GM23248 (cell line): ENCODE data around the gene CATSPER1. TPM values are rescaled to one million over a fixed set of nuclear protein-coding genes. Genes with fewer than 3 reads are reported as not detected.
A peak's percentile ranks its signal among the peaks of the same experiment; 100 is the strongest.

Experiments
- DNase-seq: peaks from one replicate; pipeline ENCODE4 v3.0.0-alpha.2; 2015
- H2AFZ ChIP-seq: fragments of 200-600 bp; sonication (generic); 2 replicates; pipeline ENCODE4 v1.6.1; 2016; ENCODE audit warnings: antibody characterized with exemption
- H3F3A ChIP-seq: fragments of 200-600 bp; sonication (generic); 2 replicates; pipeline ENCODE4 v1.6.1; 2016; ENCODE audit warnings: mild to moderate bottlenecking, antibody characterized with exemption, mixed run types; ENCODE audit not compliant: insufficient read depth
- H3K27ac ChIP-seq: fragments of 200-600 bp; sonication (generic); 2 replicates; pipeline ENCODE4 v1.5.1; 2016; ENCODE audit warnings: mild to moderate bottlenecking
- H3K27me3 ChIP-seq: fragments of 200-600 bp; sonication (generic); replicated peaks from 2 replicates; pipeline ENCODE4 v1.6.1; 2016; ENCODE audit warnings: mild to moderate bottlenecking; ENCODE audit not compliant: insufficient read depth
- H3K36me3 ChIP-seq: fragments of 200-600 bp; sonication (generic); 2 replicates; pipeline ENCODE4 v1.6.1; 2016; ENCODE audit warnings: low read depth, mild to moderate bottlenecking
- H3K4me1 ChIP-seq: fragments of 200-600 bp; sonication (generic); 2 replicates; pipeline ENCODE4 v1.6.1; 2016; ENCODE audit warnings: mild to moderate bottlenecking; ENCODE audit not compliant: insufficient read depth
- H3K4me2 ChIP-seq: fragments of 200-600 bp; sonication (generic); one replicate; pipeline ENCODE4 v1.6.1; 2016; ENCODE audit warnings: mild to moderate bottlenecking; ENCODE audit not compliant: unreplicated experiment
- H3K4me3 ChIP-seq: fragments of 200-600 bp; sonication (generic); 2 replicates; pipeline ENCODE4 v1.5.1; 2016; ENCODE audit warnings: mild to moderate bottlenecking
- H3K79me2 ChIP-seq: fragments of 200-600 bp; sonication (generic); 2 replicates; pipeline ENCODE4 v1.6.1; 2016; ENCODE audit warnings: mild to moderate bottlenecking; ENCODE audit not compliant: insufficient read depth
- H3K9ac ChIP-seq: fragments of 200-600 bp; sonication (generic); 2 replicates; pipeline ENCODE4 v1.6.1; 2016; ENCODE audit warnings: mild to moderate bottlenecking
- H3K9me2 ChIP-seq: fragments of 200-600 bp; sonication (generic); 2 replicates; pipeline ENCODE4 v1.6.1; 2016; ENCODE audit warnings: mixed run types, mild to moderate bottlenecking, moderate library complexity; ENCODE audit not compliant: insufficient read depth
- H3K9me3 ChIP-seq: fragments of 200-600 bp; sonication (generic); one replicate; pipeline ENCODE4 v1.6.1; 2017; ENCODE audit warnings: low read depth
- H4K20me1 ChIP-seq: fragments of 200-600 bp; sonication (generic); 2 replicates; pipeline ENCODE4 v1.6.0; 2016; ENCODE audit not compliant: insufficient read depth
- EZH2 ChIP-seq: fragments of 200-600 bp; sonication (generic); IDR thresholded peaks from 2 replicates; pipeline ENCODE4 v1.6.1; 2018; ENCODE audit warnings: antibody characterized with exemption, mild to moderate bottlenecking; ENCODE audit not compliant: insufficient read depth, poor library complexity, severe bottlenecking
- EZH2phosphoT487 ChIP-seq: fragments of 200-600 bp; sonication (generic); IDR thresholded peaks from 2 replicates; pipeline ENCODE4 v1.6.1; 2018; ENCODE audit warnings: antibody characterized with exemption, moderate library complexity, mild to moderate bottlenecking, low read depth; ENCODE audit not compliant: insufficient read depth
- WGBS, 2 experiments: methylation state at CpG; one replicate each; pipeline ENCODE4 v1.1.6; 2015 to 2017; ENCODE audit warnings: low lambda C conversion rate in 2 of 2, low coverage in 1 of 2; ENCODE audit errors: missing lambda C conversion rate in 2 of 2; 5-methylcytosine and 5-hydroxymethylcytosine counted together
- in situ Hi-C: fragments of 300-500 bp; cut with MboI; formaldehyde crosslinking; loops from 2 replicates; pipeline ENCODE4 v1.15.0; 2020
- polyA plus RNA-seq: library from polyadenylated mRNA; unstranded; fragments of >200 nt; fragmentation: Nextera tagmentation; extraction: Ambion mirVana; gene quantifications from 2 replicates; pipeline ENCODE4 v1.2.1, GENCODE V29; 2016
- total RNA-seq: library from RNA; depleted of rRNA; stranded (reverse); fragments of >200 nt; shearing (Covaris generic); gene quantifications from 2 replicates; pipeline ENCODE4 v1.2.3, GENCODE V29; 2014

CATSPER1 gene
- total and polyA plus RNA-seq, 2 experiments from 2014 or later = 1.7 TPM; not detected in 1

GRCh38 chr11:66064571-66064970 lies 38.3 kb upstream of the CATSPER1 start:
- peaks cover 67% of the 10 kb centered on the region for H3K79me2 ChIP-seq
- H3K9me2 ChIP-seq = no peaks in the 10 kb centered on the region
- H3K9ac ChIP-seq = no peak overlapping the region
- no peak overlapping the region for H3K27ac ChIP-seq
- no peaks in the 10 kb centered on the region for H4K20me1 ChIP-seq
- H3K4me3 ChIP-seq = no peak overlapping the region
- H3K9me3 ChIP-seq = no peaks in the 10 kb centered on the region
- TF ChIP-seq EZH2 (no peak), EZH2phosphoT487 (no peak)
- WGBS, 2 experiments = 93 to 98% methylated on average over 1 of the region's 1 CpG
- H3F3A ChIP-seq = peaks cover 88% of the 10 kb centered on the region
- in situ Hi-C loops = no loop called here
- no peak overlapping the region for H3K4me2 ChIP-seq
- no peaks in the 10 kb centered on the region for H3K27me3 ChIP-seq
- peaks cover 72% of the 10 kb centered on the region for H3K36me3 ChIP-seq
- no peak overlapping the region for H2AFZ ChIP-seq
- H3K4me1 ChIP-seq = peaks cover 12% of the 10 kb centered on the region
- DNase-seq = no peak

GRCh38 chr11:66063900-66064299 lies 37.6 kb upstream of the CATSPER1 start:
- 91 to 96% methylated on average over 2 of the region's 2 CpGs for WGBS, 2 experiments
- Histone ChIP-seq H3K79me2 (peaks cover 73% of the 10 kb centered on the region), H2AFZ (no peak overlapping the region), H3K27ac (no peak overlapping the region), H3K27me3 (no peaks in the 10 kb centered on the region), H3K4me3 (no peak overlapping the region), H3K9me3 (no peaks in the 10 kb centered on the region), H3K4me2 (no peak overlapping the region), H4K20me1 (no peaks in the 10 kb centered on the region), H3K36me3 (peaks cover 75% of the 10 kb centered on the region), H3K9ac (no peak overlapping the region), H3F3A (peaks cover 85% of the 10 kb centered on the region), H3K4me1 (peaks cover 5% of the 10 kb centered on the region), H3K9me2 (no peaks in the 10 kb centered on the region)
- in situ Hi-C loops = no loop called here
- TF ChIP-seq EZH2phosphoT487 = no peak
- no peak for TF ChIP-seq EZH2
- no peak for DNase-seq

- Histone ChIP-seq H3K79me2 (peaks cover 88% of the 10 kb centered on the region), H2AFZ (no peak overlapping the region)
Observed at GRCh38 chr11:66062408-66062807, 36.1 kb upstream of the CATSPER1 start.

GRCh38 chr11:66061268-66061667 lies 35.0 kb upstream of the CATSPER1 start:
- no peak overlapping the region for H3K4me3 ChIP-seq
- H3K36me3 ChIP-seq = peaks cover 87% of the 10 kb centered on the region
- 66 to 70% methylated on average over 6 of the region's 6 CpGs for WGBS, 2 experiments
- no peak overlapping the region for H3K4me2 ChIP-seq
- H4K20me1 ChIP-seq = no peaks in the 10 kb centered on the region
- H3K79me2 ChIP-seq = peaks cover 94% of the 10 kb centered on the region
- in situ Hi-C loops = no loop called here
- no peak overlapping the region for H3K9ac ChIP-seq
- DNase-seq = no peak
- no peak overlapping the region for H3K27ac ChIP-seq
- H3K27me3 ChIP-seq = no peaks in the 10 kb centered on the region
- TF ChIP-seq EZH2 (no peak), EZH2phosphoT487 (no peak)
- no peak overlapping the region for H2AFZ ChIP-seq
- H3K4me1 ChIP-seq = no peaks in the 10 kb centered on the region
- no peaks in the 10 kb centered on the region for H3K9me2 ChIP-seq
- H3F3A ChIP-seq = peaks cover 67% of the 10 kb centered on the region
- no peaks in the 10 kb centered on the region for H3K9me3 ChIP-seq

More at GRCh38 chr11:66062408-66062807, 36.1 kb upstream of the CATSPER1 start:
- H3K9me3 ChIP-seq = no peaks in the 10 kb centered on the region
- 98% methylated on average over 2 of the region's 2 CpGs for WGBS, 2 experiments
- H3F3A ChIP-seq = peaks cover 77% of the 10 kb centered on the region
- H3K27me3 ChIP-seq = no peaks in the 10 kb centered on the region
- H3K4me1 ChIP-seq = no peaks in the 10 kb centered on the region
- H3K4me3 ChIP-seq = no peak overlapping the region
- in situ Hi-C loops = no loop called here
- H3K27ac ChIP-seq = peak overlapping the region; percentile 13; the same call in 1 of the 2 replicates
- no peak for DNase-seq
- no peak for TF ChIP-seq EZH2phosphoT487
- no peak for TF ChIP-seq EZH2
- no peaks in the 10 kb centered on the region for H3K9me2 ChIP-seq
- H3K4me2 ChIP-seq = no peak overlapping the region
- H3K9ac ChIP-seq = no peak overlapping the region
- H3K36me3 ChIP-seq = peaks cover 75% of the 10 kb centered on the region
- no peaks in the 10 kb centered on the region for H4K20me1 ChIP-seq
